ENCODE measurements around the gene PUS7. TPM values are rescaled to one million over a fixed set of nuclear protein-coding genes. Genes with fewer than 3 reads are reported as not detected.
A peak's percentile ranks its signal among the peaks of the same experiment; 100 is the strongest.
"Not testable (repeated sequence)": the region's sequence is repeated elsewhere in the genome, so short reads cannot be mapped to it uniquely, and the experiment has no call there.

Gene PUS7
- total RNA-seq, 2 donors from 2014 or later = 9.6 to 10.4 TPM

GRCh38 chr7:105457619-105458225 is 64.3 kb downstream of the PUS7 start:
- Histone ChIP-seq H3K27me3 (replicated peaks; ENCODE audit: insufficient read depth) (no peaks in the 10 kb centered on the region), H3K36me3 (no peaks in the 10 kb centered on the region), H3K4me1 (replicated peaks) (no peaks in the 10 kb centered on the region), H3K9me3 (no peaks in the 10 kb centered on the region), H3K27ac (no peak overlapping the region), H3K4me3 (no peak overlapping the region)
- WGBS = 90% methylated on average over 8 of the region's 8 CpGs
- DNase-seq (ENCODE audit: low spot score) = no peak
- TF ChIP-seq POLR2AphosphoS5 (IDR thresholded peaks at IDR 0.05) = no peak
- no peak for TF ChIP-seq CTCF (IDR thresholded peaks at IDR 0.05)
- TF ChIP-seq POLR2A (IDR thresholded peaks at IDR 0.05) = no peak
- intact Hi-C loops (cut with DNase I) = no loop called here

GRCh38 chr7:105454921-105455320 is 67.2 kb downstream of the PUS7 start:
- DNase-seq (ENCODE audit: low spot score) = peak; percentile 20
- Histone ChIP-seq H3K4me1 (replicated peaks) (no peaks in the 10 kb centered on the region), H3K9me3 (no peaks in the 10 kb centered on the region), H3K27me3 (replicated peaks; ENCODE audit: insufficient read depth) (no peaks in the 10 kb centered on the region), H3K36me3 (no peaks in the 10 kb centered on the region), H3K27ac (no peak overlapping the region), H3K4me3 (no peak overlapping the region)
- 33% methylated on average over 2 of the region's 2 CpGs for WGBS
- intact Hi-C loops (cut with DNase I) = no loop called here
- no peak for TF ChIP-seq POLR2A (IDR thresholded peaks at IDR 0.05)
- no peak for TF ChIP-seq CTCF (IDR thresholded peaks at IDR 0.05)
- peak; percentile 50 for TF ChIP-seq POLR2AphosphoS5 (IDR thresholded peaks at IDR 0.05)

GRCh38 chr7:105454095-105454747 is 67.8 kb downstream of the PUS7 start:
- no peaks in the 10 kb centered on the region for H3K4me1 ChIP-seq (replicated peaks)
- whole genome bisulfite sequencing = 49% methylated on average over 3 of the region's 3 CpGs
- intact Hi-C loops (cut with DNase I) = no loop called here
- no peaks in the 10 kb centered on the region for H3K36me3 ChIP-seq
- no peak overlapping the region for H3K4me3 ChIP-seq
- DNase-seq (ENCODE audit: low spot score) = no peak
- H3K27me3 ChIP-seq (replicated peaks; ENCODE audit: insufficient read depth) = no peaks in the 10 kb centered on the region
- TF ChIP-seq CTCF (IDR thresholded peaks at IDR 0.05) (no peak), POLR2AphosphoS5 (IDR thresholded peaks at IDR 0.05) (no peak), POLR2A (IDR thresholded peaks at IDR 0.05) (no peak)
- H3K9me3 ChIP-seq = no peaks in the 10 kb centered on the region
- no peak overlapping the region for H3K27ac ChIP-seq

GRCh38 chr7:105452085-105452484 is 70.0 kb downstream of the PUS7 start:
- no peak for DNase-seq (ENCODE audit: low spot score)
- H3K27ac ChIP-seq = no peak overlapping the region
- WGBS = 43% methylated on average over 2 of the region's 2 CpGs

GRCh38 chr7:105450870-105451269 is 71.2 kb downstream of the PUS7 start:
- H3K4me3 ChIP-seq; H3K36me3 ChIP-seq; DNase-seq (ENCODE audit: low spot score); intact Hi-C loops (cut with DNase I); H3K27ac ChIP-seq; H3K27me3 ChIP-seq (replicated peaks; ENCODE audit: insufficient read depth); H3K4me1 ChIP-seq (replicated peaks); H3K9me3 ChIP-seq: not testable (repeated sequence)
- WGBS = 96% methylated on average over 5 of the region's 5 CpGs

More at GRCh38 chr7:105452085-105452484, 70.0 kb downstream of the PUS7 start:
- intact Hi-C loops (cut with DNase I) = no loop called here
- no peaks in the 10 kb centered on the region for H3K27me3 ChIP-seq (replicated peaks; ENCODE audit: insufficient read depth)
- no peaks in the 10 kb centered on the region for H3K36me3 ChIP-seq
- TF ChIP-seq POLR2A (IDR thresholded peaks at IDR 0.05) (no peak), POLR2AphosphoS5 (IDR thresholded peaks at IDR 0.05) (no peak), CTCF (IDR thresholded peaks at IDR 0.05) (no peak)
- H3K9me3 ChIP-seq = no peaks in the 10 kb centered on the region
- H3K4me3 ChIP-seq = no peak overlapping the region
- H3K4me1 ChIP-seq (replicated peaks) = no peaks in the 10 kb centered on the region

All from prostate gland (tissue), 2 donors.